ENCODE measurements around the gene DACT1.

- TF ChIP-seq POLR2AphosphoS5 (IDR thresholded peaks at IDR 0.05; ENCODE audit: low read depth, low read length) = no peak
- TF ChIP-seq, protein P1, sequence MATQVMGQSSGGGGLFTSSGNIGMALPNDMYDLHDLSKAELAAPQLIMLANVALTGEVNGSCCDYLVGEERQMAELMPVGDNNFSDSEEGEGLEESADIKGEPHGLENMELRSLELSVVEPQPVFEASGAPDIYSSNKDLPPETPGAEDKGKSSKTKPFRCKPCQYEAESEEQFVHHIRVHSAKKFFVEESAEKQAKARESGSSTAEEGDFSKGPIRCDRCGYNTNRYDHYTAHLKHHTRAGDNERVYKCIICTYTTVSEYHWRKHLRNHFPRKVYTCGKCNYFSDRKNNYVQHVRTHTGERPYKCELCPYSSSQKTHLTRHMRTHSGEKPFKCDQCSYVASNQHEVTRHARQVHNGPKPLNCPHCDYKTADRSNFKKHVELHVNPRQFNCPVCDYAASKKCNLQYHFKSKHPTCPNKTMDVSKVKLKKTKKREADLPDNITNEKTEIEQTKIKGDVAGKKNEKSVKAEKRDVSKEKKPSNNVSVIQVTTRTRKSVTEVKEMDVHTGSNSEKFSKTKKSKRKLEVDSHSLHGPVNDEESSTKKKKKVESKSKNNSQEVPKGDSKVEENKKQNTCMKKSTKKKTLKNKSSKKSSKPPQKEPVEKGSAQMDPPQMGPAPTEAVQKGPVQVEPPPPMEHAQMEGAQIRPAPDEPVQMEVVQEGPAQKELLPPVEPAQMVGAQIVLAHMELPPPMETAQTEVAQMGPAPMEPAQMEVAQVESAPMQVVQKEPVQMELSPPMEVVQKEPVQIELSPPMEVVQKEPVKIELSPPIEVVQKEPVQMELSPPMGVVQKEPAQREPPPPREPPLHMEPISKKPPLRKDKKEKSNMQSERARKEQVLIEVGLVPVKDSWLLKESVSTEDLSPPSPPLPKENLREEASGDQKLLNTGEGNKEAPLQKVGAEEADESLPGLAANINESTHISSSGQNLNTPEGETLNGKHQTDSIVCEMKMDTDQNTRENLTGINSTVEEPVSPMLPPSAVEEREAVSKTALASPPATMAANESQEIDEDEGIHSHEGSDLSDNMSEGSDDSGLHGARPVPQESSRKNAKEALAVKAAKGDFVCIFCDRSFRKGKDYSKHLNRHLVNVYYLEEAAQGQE (IDR thresholded peaks at IDR 0.05; ENCODE audit: insufficient read depth in 1 of 2, low read depth in 2 of 2, low read length in 2 of 2) = no peak
- TF ChIP-seq FOXP2 (optimal IDR thresholded peaks at IDR 0.05; ENCODE audit: borderline replicate concordance, extremely low read depth, extremely low read length, insufficient read depth) = no peak
- TF ChIP-seq TAF1 (IDR thresholded peaks at IDR 0.05; ENCODE audit: borderline replicate concordance, insufficient read depth, low read length) = no peak
- TF ChIP-seq SIN3A (IDR thresholded peaks at IDR 0.05; ENCODE audit: borderline replicate concordance, insufficient read depth, low read length) = no peak
These were observed 21.3 kb downstream of the DACT1 start for GRCh38 chr14:58659061-58659460.
